Epithelial cell of alveolus of lung (primary cell): ENCODE measurements around the gene ENTPD7. TPM values are rescaled to one million over a fixed set of nuclear protein-coding genes. Genes with fewer than 3 reads are reported as not detected.

Source experiments
- total RNA-seq: library from RNA; depleted of rRNA; stranded (reverse); fragments of >200 nt; gene quantifications from 2 replicates; pipeline ENCODE4 v1.2.1, GENCODE V29; 2015

The ENTPD7 gene, protein sequence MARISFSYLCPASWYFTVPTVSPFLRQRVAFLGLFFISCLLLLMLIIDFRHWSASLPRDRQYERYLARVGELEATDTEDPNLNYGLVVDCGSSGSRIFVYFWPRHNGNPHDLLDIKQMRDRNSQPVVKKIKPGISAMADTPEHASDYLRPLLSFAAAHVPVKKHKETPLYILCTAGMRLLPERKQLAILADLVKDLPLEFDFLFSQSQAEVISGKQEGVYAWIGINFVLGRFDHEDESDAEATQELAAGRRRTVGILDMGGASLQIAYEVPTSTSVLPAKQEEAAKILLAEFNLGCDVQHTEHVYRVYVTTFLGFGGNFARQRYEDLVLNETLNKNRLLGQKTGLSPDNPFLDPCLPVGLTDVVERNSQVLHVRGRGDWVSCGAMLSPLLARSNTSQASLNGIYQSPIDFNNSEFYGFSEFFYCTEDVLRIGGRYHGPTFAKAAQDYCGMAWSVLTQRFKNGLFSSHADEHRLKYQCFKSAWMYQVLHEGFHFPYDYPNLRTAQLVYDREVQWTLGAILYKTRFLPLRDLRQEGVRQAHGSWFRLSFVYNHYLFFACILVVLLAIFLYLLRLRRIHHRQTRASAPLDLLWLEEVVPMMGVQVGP
- 7.3 and 12.5 TPM in 2 replicates for total RNA-seq

GRCh38 chr10:99659031-99659867 is at the start of gene ENTPD7:
Gene ENTPD7 (plus strand): TSS chr10:99659509. CDS start chr10:99659957, 448 bp downstream.

DNA sequence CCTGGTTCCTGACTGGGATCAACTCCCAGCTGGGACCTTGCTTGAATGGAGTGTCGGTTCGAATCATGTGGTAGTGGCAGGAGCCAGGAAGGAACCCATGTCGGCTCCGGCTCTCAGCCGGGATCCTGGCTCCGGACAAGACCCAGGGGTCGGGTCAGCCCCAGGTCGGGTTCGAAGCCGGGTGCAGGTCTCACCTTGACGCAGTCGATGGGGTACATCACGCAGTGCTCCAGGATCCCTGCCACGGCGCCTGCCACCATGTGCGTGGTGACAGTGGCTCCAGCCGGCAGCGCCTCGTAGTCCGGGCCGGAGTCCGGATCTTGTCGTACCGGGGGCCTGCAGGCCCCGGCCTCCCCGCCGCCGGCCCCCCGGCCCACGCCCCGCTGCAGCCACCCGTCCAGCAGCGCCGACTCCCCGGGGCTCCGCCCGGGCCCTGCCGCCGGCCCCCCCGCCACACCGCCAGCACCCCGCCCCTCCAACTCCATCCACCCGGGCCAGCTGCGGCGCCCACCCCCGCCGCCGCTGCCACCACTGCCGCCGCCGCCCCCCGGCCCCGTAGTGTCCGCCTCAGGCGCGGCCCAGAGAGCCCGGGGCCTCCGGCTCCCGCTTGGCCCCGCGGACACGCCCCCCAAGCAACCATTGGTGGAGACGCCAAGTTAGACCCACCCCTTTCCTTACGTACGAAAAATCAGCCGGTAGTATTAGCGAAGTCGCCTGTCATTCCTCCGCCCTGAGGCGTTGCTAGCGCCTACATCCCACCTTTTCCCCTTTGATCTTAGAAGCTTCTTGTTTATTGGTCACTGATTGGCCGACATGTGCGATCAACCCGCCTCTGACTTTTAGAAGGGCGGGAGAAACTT is 39.2 kb upstream of the ENTPD7 start, which contains the start of gene SLC25A28:
SLC25A28 (minus strand) TSS at position 589 of the 860 bp plus-strand sequence; CDS start at position 485, 104 bp downstream.

DNA sequence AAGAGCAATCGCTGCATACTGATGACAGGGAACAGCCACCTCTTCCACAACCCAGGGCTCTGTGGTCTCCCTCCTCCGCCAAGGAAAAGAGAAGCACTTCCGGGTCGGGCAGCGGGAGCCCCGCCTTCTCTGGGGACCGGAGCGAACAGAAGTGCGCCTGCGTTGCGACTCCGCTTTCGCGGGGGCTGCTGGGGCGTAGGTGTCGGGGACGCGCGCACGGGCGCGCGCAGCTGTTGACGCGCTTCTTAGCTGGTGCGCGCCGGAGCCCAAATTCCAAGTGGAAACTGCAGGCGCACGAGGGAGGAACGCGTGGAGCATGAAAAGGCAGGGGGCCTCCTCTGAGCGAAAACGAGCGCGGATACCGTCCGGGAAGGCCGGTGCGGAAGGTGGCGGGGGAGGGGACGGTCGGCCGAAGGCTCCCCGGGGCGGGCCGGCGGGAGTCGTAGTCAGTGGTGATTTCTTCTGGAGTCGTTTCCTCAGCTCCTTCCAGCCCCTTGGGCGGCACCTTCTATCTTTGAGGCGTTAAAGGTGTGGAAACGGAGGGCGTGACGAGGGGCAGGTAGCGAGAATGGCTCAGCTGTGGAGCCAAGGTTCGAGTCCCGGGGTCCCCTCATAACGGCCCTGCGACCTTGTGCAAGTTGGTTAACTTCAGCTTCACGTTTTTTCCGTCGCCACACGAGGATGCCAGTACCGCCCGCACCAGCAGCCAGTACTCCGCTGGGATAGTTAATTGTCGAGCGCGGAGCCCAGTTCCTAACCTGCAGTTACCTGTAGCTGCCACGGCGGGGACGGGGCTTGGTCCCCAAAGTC is 72.9 kb downstream of the ENTPD7 start, which contains the start of the genes COX15 and CUTC:
COX15 (minus strand) TSS at position 95 of the 810 bp plus-strand sequence; CDS start at position 17, 78 bp downstream.
CUTC (plus strand) TSS at position 202 of the 810 bp plus-strand sequence; CDS start at position 317, 115 bp downstream.

Other genes starting within 250 kb of the ENTPD7 start
- 14.9 and 45.1 TPM in 2 replicates for gene GOT1, start 228.9 kb upstream of the ENTPD7 start, total RNA-seq
- gene NKX2-3, start 126.6 kb upstream of the ENTPD7 start, total RNA-seq: not detected in 2 replicates
- gene SLC25A28, start 39.1 kb upstream of the ENTPD7 start, total RNA-seq: 7.6 and 19.2 TPM in 2 replicates
- gene COX15, start 72.6 kb downstream of the ENTPD7 start, total RNA-seq: 25.1 and 38.6 TPM in 2 replicates
- gene CUTC, start 72.7 kb downstream of the ENTPD7 start, total RNA-seq: 14.2 and 21.4 TPM in 2 replicates
- gene ABCC2, start 123.1 kb downstream of the ENTPD7 start, total RNA-seq: 1.0 and 3.4 TPM in 2 replicates